PC-9 (cell line): ENCODE data around the gene F7. TPM values are rescaled to one million over a fixed set of nuclear protein-coding genes. Genes with fewer than 3 reads are reported as not detected.

Experiments
- BruUV-seq: library from RNA; stranded (reverse); fragments of 400-500 nt; replicated peaks from 2 replicates; lab custom pipeline; 2021; lab: Mats Ljungman, UMichigan
- CTCF ChIA-PET: fragments of 300-600 bp; sonication (Branson Sonifier 250); formaldehyde crosslinking; loops from one replicate; lab custom pipeline; 2022; ENCODE audit warnings: antibody characterized with exemption; lab: Charles Lee
- POLR2A ChIA-PET: fragments of 300-600 bp; sonication (Branson Sonifier 250); formaldehyde crosslinking; loops from one replicate; lab custom pipeline; 2022; ENCODE audit warnings: antibody characterized with exemption; ENCODE audit not compliant: unreplicated experiment; lab: Charles Lee
- DNase-seq, 2 experiments: peaks; one replicate each; pipeline versions ENCODE4 v3.0.0 to v3.0.0-alpha.2; 2015 to 2022; ENCODE audit warnings: mixed read lengths in 1 of 2
- H2AFZ ChIP-seq: fragments of 200-600 bp; sonication (generic); 2 replicates; pipeline ENCODE4 v1.8.1; 2017; ENCODE audit warnings: antibody characterized with exemption
- H3F3A ChIP-seq: fragments of 200-600 bp; sonication (generic); 2 replicates; pipeline ENCODE4 v1.8.1; 2017; ENCODE audit warnings: antibody characterized with exemption, mild to moderate bottlenecking, low read depth; ENCODE audit not compliant: insufficient read depth
- H3K27ac ChIP-seq: fragments of 200-600 bp; sonication (generic); 2 replicates; pipeline ENCODE4 v1.6.1; 2016; ENCODE audit warnings: mixed run types
- H3K27me3 ChIP-seq: fragments of 200-600 bp; sonication (generic); 2 replicates; pipeline ENCODE4 v1.6.1; 2016; ENCODE audit warnings: low read depth, mixed run types; ENCODE audit not compliant: insufficient read depth
- H3K36me3 ChIP-seq: fragments of 200-600 bp; sonication (generic); 2 replicates; pipeline ENCODE4 v1.6.1; 2016; ENCODE audit warnings: low read depth, mixed run types
- H3K4me1 ChIP-seq: fragments of 200-600 bp; sonication (generic); replicated peaks from 2 replicates; pipeline ENCODE4 v1.6.1; 2016; ENCODE audit warnings: mixed run types; ENCODE audit not compliant: insufficient read depth
- H3K4me2 ChIP-seq: fragments of 200-600 bp; sonication (generic); 2 replicates; pipeline ENCODE4 v1.6.1; 2017; ENCODE audit warnings: mixed run types
- H3K4me3 ChIP-seq: fragments of 200-600 bp; sonication (generic); 2 replicates; pipeline ENCODE4 v1.6.1; 2016; ENCODE audit warnings: mixed run types
- H3K79me2 ChIP-seq: fragments of 200-600 bp; sonication (generic); 2 replicates; pipeline ENCODE4 v1.6.1; 2017; ENCODE audit warnings: low read depth, mixed run types
- H3K9me2 ChIP-seq: fragments of 200-600 bp; sonication (generic); 2 replicates; pipeline ENCODE4 v1.8.1; 2017; ENCODE audit warnings: mild to moderate bottlenecking; ENCODE audit not compliant: insufficient read depth
- H3K9me3 ChIP-seq: fragments of 200-600 bp; sonication (generic); 2 replicates; pipeline ENCODE4 v1.8.1; 2016; ENCODE audit warnings: low read depth; ENCODE audit not compliant: insufficient read depth
- H4K20me1 ChIP-seq: fragments of 200-600 bp; sonication (generic); 2 replicates; pipeline ENCODE4 v1.8.1; 2017; ENCODE audit not compliant: insufficient read depth
- CTCF ChIP-seq: fragments of 200-600 bp; sonication (generic); conservative IDR thresholded peaks from 2 replicates; pipeline ENCODE4 v1.6.1; 2017; ENCODE audit warnings: mixed run types, antibody characterized with exemption, mild to moderate bottlenecking, moderate library complexity
- EZH2 ChIP-seq: fragments of 200-600 bp; sonication (generic); IDR thresholded peaks from 2 replicates; pipeline ENCODE4 v1.8.0; 2017; ENCODE audit warnings: antibody characterized with exemption, low read depth
- intact Hi-C: fragments of 100-400 bp; cut with micrococcal nuclease; formaldehyde crosslinking; loops from one replicate; pipeline ENCODE4 v1.10.0; 2022; ENCODE audit not compliant: unreplicated experiment
- total RNA-seq: library from RNA; stranded (reverse); gene quantifications from 2 replicates; pipeline ENCODE4 v1.2.3, GENCODE V29; 2021

Gene F7
- total RNA-seq, 1 experiment from 2014 or later, result not detected

- H2AFZ ChIP-seq, result no peak overlapping the region
- intact Hi-C loops, result no loop called here
- no peak overlapping the region for H3K4me3 ChIP-seq
Observed at GRCh38 chr13:113149711-113150549, 44.3 kb downstream of the F7 start.

GRCh38 chr13:113150550-113151365 is 45.2 kb downstream of the F7 start:
- no peak for TF ChIP-seq EZH2
- no peak for TF ChIP-seq CTCF
- Histone ChIP-seq H3K27me3 (peaks cover 48% of the 10 kb centered on the region), H3K36me3 (no peaks in the 10 kb centered on the region), H3K4me1 (peaks cover 6% of the 10 kb centered on the region; the same call in 1 of the 2 replicates), H3K4me3 (no peak overlapping the region), H3F3A (peaks cover 8% of the 10 kb centered on the region; the same call in 1 of the 2 replicates), H2AFZ (no peak overlapping the region), H3K79me2 (no peaks in the 10 kb centered on the region), H3K9me3 (no peaks in the 10 kb centered on the region), H3K4me2 (no peak overlapping the region), H4K20me1 (no peaks in the 10 kb centered on the region), H3K27ac (no peak overlapping the region), H3K9me2 (no peaks in the 10 kb centered on the region)
- intact Hi-C loops, result no loop called here
- CTCF ChIA-PET, result no interaction called here
- POLR2A ChIA-PET, result no interaction called here
- no TSS peak for BruUV-seq
- no peak for DNase-seq

More at GRCh38 chr13:113149711-113150549, 44.3 kb downstream of the F7 start:
- no peak overlapping the region for H3K4me2 ChIP-seq
- no peaks in the 10 kb centered on the region for H3K9me2 ChIP-seq
- 0 out of 2 replicates have a peak, but pooled peaks cover 5% of the 10 kb centered on the region for H3F3A ChIP-seq
- H3K9me3 ChIP-seq, result no peaks in the 10 kb centered on the region
- H3K36me3 ChIP-seq, result no peaks in the 10 kb centered on the region
- H3K79me2 ChIP-seq, result no peaks in the 10 kb centered on the region
- no peak overlapping the region for H3K27ac ChIP-seq
- ChIA-PET POLR2A (no interaction called here), CTCF (no interaction called here)
- no peak for DNase-seq
- peaks cover 6% of the 10 kb centered on the region; the same call in 1 of the 2 replicates for H3K4me1 ChIP-seq
- no TSS peak for BruUV-seq
- H3K27me3 ChIP-seq, result peaks cover 56% of the 10 kb centered on the region
- no peaks in the 10 kb centered on the region for H4K20me1 ChIP-seq
- TF ChIP-seq CTCF (no peak), EZH2 (no peak)
